NCI-H774 (cell line): ENCODE measurements around the gene ATXN7L1.
"Not testable (repeated sequence)": the region's sequence is repeated elsewhere in the genome, so short reads cannot be mapped to it uniquely, and the experiment has no call there.

Experiments used
- DNase-seq: peaks from one replicate; lab custom pipeline; 2025; lab: John Stamatoyannopoulos, UW

The ATXN7L1 gene

DNA sequence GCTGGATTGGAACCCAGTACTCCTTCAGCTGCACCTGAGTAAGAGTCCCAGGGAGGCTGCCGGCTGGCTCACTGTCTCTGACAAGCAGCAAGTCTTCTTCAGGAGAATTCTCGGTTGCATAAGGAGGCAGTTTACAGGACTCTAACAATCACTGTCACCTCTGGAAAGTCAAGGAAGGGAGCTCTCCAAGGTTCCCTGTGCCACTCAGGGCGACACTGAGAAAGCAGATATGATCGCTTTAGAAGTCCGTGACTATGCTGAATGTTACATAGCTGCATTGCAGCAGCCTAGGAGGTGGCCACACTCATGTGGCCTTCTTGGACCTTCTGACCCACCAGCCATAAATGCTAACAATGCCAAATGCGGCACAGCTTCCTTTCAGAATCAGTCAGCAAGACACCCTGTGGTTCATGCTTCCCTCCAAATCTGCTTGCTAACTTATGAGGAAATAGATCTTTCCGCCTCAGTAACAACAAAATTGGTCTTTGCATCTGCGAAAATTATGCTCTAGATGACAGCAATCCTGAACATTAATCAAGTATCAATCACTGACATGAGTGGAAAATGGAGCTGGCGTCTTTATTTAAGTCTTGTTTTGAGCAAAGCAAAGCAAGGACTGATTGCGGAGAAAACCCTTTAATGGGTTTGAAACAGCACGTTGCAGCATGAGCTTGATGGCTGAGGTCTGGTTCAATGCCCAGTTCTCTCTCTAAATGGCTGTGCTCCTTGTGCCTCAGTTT lies 132.9 kb downstream of the ATXN7L1 start:
- no peak for DNase-seq

DNA sequence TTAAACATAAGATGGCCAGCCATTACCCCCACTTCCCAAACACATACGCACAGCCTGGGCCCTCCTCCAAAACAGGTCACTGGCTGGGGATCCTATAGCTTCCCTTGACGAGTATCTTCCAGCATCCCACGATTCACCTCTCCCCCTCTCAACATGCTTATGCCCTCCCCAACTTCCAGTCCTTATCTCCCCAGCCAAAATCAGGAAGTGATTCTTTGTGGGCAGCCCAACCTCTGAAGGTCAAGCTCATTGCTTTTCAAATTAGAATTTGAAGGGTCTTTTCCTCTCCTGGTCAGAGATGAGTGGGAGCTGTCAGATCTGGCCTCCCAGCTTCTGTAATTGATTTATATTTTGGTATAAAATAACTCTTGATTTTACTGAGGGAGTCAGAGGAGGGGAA lies 133.6 kb downstream of the ATXN7L1 start:
- no peak for DNase-seq

DNA sequence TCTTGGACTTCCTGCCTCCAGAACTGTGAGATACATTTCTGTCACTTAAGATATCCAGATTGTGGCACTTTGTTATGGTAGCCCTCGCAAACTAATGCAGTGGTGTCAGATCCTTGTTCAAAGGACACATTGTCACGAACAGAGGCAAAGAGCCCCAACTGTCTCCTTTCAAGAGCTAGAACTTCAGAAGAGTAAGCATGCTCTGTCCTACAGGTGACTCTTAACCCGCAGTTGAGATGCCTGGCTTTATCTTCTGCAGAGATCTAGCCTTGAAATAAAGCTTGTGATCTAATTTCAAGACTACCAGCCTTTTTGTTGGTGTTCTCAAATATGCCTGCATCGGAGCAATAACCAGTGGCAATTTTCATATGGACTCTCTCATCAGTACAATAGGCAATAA lies 134.4 kb downstream of the ATXN7L1 start:
- no peak for DNase-seq

DNA sequence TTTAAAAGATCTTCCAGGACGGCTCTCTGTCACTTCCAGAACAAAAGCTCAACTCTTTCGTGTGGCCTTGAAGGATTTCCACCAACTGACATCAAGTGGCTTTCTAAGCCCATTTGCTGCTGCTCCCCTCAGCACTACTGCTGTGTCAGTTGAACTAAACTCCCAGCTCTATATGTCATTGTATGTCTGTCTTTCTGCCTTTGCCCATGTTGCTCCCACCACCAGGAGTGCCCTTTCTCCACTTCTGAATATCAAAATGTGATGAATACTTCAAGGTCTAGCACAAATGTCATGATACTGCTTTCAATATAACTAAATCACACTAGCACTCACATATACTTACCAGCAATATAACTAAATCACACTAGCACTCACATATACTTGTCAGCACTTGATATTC lies 138.3 kb downstream of the ATXN7L1 start:
- DNase-seq, result no peak

DNA sequence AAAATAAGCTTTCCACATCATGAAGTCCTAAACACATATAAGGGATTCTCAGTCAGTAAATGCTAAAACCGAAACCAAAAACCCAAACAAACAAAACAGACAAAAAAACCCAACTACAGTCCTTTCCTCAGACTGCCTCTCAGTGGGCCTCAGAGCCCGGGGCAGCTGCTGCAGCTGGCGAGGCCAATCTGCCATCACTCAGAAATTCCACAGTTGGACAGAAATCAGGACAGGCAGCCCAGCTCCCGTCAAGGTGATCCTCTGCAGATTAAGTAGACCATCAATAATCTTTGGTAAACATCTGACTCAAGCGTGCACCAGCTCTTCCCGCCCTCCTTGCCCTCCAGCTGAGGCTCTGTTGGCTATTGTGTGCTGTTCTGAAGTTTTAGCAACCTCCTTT lies 142.2 kb downstream of the ATXN7L1 start:
- DNase-seq, result no peak

DNA sequence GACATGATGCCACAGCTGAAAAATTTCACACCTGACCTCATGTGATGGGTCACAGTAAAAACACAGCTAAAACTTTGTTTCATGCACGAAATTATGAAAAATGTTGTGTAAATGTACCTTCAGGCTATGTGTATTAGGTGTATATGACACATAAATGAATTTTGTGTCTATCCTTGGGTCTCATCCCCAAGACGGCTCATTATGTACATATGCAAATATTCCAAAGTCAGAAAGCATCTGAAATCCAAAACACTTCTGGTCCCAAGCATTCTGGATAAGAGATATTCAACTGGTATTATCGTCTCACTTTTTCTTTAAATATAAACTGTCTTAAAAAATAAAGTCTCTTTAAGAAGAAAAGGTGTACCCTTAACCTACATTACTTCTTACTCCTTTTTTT lies 145.4 kb downstream of the ATXN7L1 start:
- no peak for DNase-seq

DNA sequence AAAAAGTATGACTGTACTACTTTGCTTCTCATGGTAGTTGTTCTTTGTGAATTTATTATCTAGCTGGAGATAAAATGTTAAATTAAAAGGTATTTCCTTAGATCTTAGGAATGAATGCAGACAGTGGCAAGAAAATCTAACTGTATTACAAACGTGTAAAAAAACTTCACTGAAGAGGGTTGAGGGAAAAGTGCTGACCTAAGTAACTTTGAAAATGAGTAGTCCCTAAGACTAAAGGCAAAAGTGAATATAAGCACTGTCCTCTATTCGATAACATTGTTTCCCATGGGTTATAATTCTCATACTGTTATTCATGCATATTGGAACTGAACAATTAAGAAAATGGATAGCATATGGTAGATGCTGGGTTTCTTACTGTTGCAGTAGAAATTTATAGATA lies 148.4 kb downstream of the ATXN7L1 start:
- no peak for DNase-seq

DNA sequence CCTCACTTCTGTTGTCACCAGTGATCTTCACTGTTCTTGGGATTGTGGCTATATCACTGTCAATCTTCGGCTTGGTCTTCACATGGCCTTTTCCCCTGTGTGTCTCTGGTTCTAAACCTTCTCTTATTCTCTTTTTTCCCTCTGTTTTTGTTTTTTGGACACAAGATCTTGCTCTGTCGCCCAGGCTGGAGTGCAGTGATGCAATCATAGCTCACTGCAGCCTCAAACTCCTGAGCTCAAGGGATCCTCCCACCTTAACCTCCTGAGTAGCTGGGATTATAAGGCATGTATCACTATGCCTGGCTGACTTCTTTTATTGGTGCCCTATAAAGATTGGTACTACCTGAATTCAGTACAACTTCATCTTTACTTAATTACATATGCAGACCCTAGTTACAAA lies 151.7 kb downstream of the ATXN7L1 start:
- no peak for DNase-seq

DNA sequence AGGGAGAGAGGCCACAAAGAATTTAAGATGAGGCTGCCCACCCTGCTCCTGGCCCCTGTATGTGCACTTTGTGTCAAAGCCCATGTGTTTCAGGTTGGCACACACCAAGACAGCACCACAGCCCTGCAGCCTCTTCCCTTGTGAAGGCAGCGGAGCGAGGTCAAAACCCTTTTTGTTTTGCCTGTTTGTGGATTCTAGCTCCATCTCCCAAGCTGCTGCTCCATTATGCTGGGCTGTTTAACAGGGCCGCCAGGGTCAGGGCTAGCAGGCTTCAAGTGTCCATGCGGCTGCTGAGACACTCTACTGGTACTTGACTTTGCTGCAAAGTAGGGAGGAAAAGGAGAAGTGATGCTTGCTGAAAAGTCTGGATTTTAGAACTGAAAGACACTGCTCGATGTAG lies 152.8 kb downstream of the ATXN7L1 start:
- DNase-seq, result no peak

DNA sequence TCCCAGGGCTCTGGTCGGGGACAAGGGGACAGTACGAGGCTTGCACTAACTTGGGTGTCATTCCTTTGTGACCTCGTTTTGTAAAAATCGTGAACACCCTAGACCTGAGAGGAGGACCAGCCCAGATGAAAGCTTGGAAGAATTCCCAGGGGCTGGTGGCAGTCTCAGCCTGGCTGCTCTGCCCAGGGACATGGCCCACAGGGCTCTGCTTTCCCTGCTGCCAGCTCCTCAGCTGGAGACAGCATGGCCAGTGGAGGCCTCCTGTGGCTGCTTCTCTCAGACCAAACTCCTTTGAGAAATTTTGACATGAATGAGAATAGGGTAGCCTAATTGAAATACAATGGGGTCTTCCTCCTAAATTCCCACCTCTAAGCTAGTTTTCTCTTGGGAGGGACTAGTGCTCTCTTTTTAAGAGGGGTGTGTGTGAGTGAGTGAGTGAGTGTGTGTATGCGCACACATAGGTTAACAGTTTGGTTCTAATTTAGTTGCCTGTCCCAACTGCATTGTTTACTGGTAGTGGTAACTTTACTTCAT lies 154.8 kb downstream of the ATXN7L1 start:
- no peak for DNase-seq

DNA sequence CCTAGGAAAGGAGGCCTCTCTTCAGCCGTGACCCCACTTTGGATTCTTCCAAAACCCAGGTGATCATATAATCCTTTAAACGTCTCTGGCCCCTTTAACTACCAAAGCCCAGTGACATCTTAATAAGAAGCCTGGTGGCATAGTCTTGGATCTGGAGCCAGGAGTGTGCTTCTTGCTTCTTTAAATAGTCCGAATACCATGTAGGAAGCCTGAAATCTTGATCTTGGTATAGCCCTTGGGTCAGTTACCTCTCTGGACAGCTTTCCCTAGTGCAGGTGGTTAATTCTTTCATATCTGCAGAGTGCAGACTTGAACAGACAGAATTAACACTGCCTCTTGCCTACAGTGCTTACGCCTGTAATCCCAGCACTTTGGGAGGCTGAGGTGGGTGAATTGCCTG lies 156.5 kb downstream of the ATXN7L1 start:
- no peak for DNase-seq

DNA sequence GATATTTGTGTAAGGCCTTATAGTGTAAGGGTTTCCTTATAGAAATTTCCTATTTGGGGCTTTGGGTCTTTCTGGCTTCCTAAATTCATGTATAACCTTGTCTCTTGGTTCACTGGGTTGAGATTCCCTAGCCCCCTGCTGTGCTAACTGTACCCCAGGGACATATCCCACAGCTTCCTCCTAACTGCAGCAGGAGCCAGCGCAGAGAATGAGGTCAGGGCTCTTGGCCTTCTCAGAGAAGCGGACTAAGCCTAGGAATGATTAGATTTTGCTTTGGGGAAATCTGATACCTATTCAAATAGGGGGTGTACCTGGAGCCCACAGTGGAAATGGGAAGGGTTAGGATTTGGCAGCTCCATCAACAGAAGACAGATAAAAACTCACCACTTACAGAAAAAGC lies 157.0 kb downstream of the ATXN7L1 start:
- DNase-seq, result no peak

DNA sequence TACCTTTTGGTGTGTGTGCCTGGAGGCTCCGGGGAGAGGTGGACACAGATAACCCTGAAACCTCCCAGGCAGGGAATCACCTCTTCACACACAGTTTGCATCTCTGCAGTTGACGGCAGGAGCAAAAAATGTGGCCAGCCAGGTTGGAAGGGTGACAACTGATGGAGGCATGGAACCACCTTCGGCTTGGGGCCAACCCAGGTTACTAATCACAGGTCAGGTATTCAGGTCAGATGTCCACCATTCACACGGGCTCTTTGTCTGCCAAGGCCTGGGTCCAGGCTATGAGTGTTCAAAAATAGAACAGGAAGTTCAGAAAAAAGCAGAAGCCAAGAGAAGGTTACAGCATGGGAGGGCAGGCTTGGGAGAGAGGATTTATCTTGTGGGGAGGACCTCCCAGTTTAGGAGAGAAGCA lies 157.9 kb downstream of the ATXN7L1 start:
- no peak for DNase-seq

DNA sequence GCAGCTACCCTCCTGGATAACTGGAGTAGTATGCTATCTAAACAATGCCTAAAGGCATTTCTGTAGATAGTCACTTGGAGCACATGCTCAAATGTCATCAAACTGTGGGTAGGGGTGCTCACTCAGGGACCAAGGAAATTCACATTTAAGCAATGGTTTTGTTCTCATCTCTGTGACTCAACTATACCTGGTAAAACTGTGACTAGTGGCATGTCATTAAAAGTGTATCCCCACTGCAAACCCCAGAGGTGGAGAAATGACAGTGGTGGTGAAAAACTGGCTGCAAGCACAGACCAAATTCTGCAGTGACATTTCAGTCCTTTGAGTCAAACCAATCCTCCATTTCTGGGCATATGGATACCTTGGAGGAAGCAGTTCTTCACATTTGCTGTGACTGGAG lies 160.9 kb downstream of the ATXN7L1 start:
- DNase-seq, result no peak

DNA sequence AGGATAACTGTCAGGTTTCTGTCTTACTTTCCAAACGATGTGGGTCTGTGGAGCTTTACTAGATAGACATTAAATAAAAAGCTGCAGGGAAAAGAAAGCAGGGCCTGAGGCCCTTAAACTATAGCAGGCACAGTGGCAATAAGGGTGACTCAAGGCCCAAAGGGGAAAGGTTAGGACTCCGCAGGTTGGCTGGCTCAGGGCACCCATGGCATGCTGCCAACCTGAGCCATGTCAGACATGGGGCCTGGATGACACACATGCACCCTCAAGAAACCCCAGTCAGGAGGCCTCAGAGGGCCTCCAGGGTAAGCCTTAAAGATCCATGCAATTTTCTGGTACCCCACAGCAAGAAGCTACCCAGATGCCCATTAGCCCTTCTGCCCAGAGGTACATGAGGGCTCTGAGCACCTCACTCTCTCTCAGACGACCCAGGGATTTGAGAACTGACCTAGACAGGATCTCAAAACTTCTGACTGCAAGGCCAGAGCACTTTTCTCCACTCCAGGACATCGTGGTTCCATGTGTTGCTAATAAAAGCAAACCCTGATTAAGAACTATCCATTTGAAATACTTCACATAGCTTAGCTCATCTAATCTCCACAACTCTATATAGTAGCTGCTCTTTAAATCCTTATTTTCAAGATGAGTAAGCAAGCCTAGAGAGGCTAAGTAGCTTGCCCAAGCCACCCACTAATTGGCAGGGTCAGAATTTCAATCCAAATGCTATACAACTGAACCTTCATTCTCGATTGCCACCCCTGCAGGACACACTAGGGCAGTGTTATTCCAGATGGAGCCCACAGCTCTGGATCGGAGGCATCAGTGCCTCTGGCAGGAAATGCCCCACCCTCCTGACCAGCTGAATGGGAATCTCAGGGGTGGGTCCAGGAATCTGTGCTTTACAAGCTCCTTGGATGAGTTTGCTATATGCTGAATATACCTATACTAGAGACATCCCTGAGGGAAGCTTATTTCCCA lies 162.6 kb downstream of the ATXN7L1 start:
- DNase-seq, result no peak

DNA sequence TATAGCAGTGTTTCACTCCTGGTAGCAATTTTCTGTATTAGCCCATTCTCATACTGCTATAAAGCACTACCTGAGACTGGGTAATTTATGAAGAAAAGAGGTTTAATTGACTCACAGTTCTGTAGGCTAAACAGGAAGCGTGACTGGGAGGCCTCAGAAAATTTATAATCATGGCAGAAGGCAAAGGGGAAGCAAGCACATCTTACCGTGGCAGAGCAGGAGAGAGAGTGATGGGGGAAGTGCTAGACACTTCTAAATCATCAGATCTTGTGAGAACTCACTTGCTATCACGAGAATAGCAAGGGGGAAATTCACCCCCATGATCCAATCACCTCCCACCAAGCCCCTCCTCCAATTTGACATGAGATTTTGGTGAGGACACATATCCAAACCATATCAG lies 163.5 kb downstream of the ATXN7L1 start:
- no peak for DNase-seq

DNA sequence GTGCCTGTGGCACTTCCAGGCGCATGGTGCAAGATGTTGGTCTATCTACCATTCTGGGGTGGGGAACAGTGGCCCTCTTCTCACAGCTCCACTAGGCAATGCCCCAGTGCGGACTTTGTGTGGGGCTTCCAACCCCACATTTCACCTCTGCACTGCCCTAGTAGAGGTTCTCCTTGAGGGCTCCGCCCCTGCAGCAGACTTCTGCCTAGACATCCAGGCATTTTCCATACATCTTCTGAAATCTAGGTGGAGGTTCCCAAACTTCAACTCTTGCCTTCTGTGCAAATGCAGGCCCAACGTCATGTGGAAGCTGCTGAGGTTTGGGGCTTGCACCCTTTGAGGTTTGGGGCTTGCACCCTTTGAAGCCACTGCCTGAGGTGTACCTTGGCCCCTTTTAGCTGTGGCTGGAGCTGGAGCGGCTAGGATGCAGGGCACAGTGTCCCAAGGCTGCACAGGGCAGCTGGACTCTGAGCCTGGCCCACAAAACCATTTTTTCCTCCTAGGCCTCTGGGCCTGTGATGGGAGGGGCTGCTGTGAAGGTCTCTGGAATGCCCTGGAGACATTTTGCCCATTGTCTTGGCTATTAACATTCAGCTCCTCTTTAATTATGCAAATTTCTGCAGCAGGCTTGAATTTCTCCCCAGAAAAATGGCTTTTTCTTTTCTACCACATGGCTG lies 164.5 kb downstream of the ATXN7L1 start:
- DNase-seq, result no peak

DNA sequence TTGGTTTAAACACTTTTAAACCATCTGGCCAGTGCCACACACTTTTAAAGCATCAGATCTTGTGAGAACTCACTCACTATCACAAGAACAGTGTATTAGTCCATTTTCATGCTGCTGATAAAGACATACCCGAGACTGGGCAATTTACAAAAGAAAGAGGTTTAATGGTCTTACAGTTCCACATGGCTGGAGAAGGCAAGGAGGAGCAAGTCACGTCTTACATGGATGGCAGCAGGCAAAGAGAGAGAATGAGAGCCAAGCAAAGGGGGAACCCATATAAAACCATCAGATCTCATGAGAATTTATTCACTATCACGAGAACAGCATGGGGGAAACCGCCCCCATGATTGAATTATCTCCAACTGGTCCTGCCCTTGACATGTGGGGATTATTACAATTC lies 165.7 kb downstream of the ATXN7L1 start:
- not testable (repeated sequence) for DNase-seq

DNA sequence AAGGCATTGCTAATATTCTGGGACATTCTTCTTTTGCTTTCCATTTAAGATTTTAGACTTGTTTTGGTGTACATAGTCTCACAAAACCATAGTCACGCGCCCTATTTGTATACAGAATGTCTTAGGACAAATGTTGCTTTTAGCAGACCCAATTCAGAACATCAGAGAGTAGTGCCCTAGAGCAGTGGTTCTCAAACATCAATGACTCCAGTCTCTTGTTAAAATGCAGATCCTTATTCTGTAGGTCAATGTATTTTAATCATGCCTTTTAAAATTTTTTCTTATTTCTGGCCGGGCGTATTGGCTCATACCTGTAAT lies 167.7 kb downstream of the ATXN7L1 start:
- DNase-seq, result no peak

DNA sequence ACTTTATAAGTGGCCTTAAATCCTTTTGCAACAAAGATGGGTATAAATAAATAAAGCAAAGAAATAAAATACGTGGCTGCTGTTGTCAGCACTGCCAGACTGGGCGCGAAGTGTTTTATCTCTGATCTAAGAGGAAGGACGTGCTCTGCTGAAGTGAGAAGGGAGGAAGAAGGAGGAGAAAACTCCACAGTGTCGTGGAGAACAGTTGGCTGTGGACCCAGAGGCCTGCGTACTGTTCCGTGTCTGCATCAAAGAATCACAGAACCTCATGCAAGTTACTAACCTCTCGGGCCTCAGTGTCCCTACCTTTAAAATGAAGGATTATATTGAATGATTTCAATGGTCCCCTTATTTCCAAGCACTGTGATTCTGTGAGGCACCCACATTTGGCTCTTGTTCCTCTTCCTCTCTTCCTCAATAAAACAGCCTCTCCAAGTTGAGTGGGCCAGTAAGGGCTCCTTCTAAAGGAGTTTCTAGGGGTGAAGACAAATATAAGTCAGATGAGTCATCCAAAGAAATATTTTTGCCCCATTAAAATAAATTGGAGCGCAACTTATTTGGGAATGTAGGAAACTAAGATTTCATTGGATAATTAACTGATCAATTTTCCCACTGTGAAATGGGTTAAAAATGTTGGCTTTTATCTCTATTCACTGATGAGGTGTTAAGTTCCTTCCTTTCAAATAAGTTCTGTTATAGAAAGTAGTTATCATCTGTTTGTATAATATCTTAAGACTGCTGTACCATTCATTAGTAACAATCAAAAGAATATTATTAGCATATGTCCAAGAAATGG lies 168.2 kb downstream of the ATXN7L1 start:
- DNase-seq, result no peak

DNA sequence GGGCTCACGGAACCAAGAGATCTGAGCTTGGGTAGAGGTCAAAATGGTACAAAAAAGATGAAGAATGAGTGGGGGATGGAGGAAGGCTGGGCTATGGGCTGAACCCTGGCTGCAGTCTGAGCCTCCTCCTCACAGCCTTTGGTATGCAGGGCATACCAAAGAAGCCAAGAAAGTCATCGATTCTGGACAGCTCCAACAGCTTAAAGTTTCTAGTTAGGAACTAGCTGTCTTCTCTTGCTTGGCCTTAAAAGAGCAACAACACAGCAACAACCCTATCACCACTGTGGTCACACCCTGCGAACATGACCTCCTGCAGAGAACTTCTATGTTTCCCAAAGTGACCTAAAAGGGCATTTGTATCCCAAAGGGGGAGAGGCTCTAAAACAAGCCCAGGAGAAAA lies 169.0 kb downstream of the ATXN7L1 start:
- no peak for DNase-seq

DNA sequence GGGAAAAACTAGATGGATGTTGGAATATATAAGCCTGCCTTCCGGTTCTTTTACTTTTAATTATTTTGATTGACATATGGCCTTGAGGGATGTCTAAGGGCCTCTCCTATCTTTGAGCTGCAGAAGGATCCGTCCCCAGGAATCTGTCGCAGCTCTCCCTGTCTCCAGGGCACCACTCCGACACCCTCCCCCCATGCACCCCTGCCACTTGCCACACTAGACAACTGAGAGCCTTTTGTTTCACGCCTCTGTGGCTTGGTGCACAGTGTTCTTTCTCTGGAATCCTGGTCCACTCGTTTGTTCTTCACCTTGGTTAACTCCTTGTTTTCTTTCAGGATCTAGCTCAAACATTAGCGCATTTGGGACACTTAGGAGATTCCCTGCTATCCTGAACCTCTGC lies 171.0 kb downstream of the ATXN7L1 start:
- DNase-seq, result no peak
